GM23338 (cell line): ENCODE measurements around the gene SNAPC4. TPM values are rescaled to one million over a fixed set of nuclear protein-coding genes. Genes with fewer than 3 reads are reported as not detected.

Experiments used
- ATAC-seq: fragments of 200-7000 bp; cut with Tn5 transposase; 3 replicates; pipeline ENCODE4 v1.9.1; 2020
- DNase-seq: peaks from one replicate; pipeline ENCODE4 v3.0.0-alpha.2; 2015; ENCODE audit warnings: low spot score
- H2AFZ ChIP-seq: fragments of 200-600 bp; sonication (generic); 2 replicates; pipeline ENCODE4 v1.8.0; 2016; ENCODE audit warnings: antibody characterized with exemption, mild to moderate bottlenecking, moderate library complexity
- H3F3A ChIP-seq: fragments of 200-600 bp; sonication (generic); replicated peaks from 2 replicates; pipeline ENCODE4 v1.8.0; 2017; ENCODE audit warnings: antibody characterized with exemption, mixed run types, low read depth
- H3K27ac ChIP-seq: fragments of 200-600 bp; sonication (generic); 2 replicates; pipeline ENCODE4 v1.6.1; 2016; ENCODE audit warnings: low read depth
- H3K27me3 ChIP-seq: fragments of 200-600 bp; sonication (generic); 2 replicates; pipeline ENCODE4 v1.8.0; 2016; ENCODE audit warnings: mild to moderate bottlenecking, mixed run types, moderate library complexity; ENCODE audit not compliant: insufficient read depth
- H3K36me3 ChIP-seq: fragments of 200-600 bp; sonication (generic); 2 replicates; pipeline ENCODE4 v1.8.0; 2016; ENCODE audit warnings: mild to moderate bottlenecking; ENCODE audit not compliant: insufficient read depth
- H3K4me1 ChIP-seq: fragments of 200-600 bp; sonication (generic); 2 replicates; pipeline ENCODE4 v1.8.0; 2016; ENCODE audit warnings: mild to moderate bottlenecking, moderate library complexity; ENCODE audit not compliant: insufficient read depth
- H3K4me2 ChIP-seq: fragments of 200-600 bp; sonication (generic); 2 replicates; pipeline ENCODE4 v1.7.1; 2017; ENCODE audit warnings: mixed run types
- H3K4me3 ChIP-seq: fragments of 200-600 bp; sonication (generic); 2 replicates; pipeline ENCODE4 v1.6.1; 2016; ENCODE audit warnings: mixed run types
- H3K79me2 ChIP-seq: fragments of 200-600 bp; sonication (generic); replicated peaks from 2 replicates; pipeline ENCODE4 v1.8.0; 2017; ENCODE audit warnings: mild to moderate bottlenecking; ENCODE audit not compliant: insufficient read depth
- H3K9me2 ChIP-seq: fragments of 200-600 bp; sonication (generic); 2 replicates; pipeline ENCODE4 v1.8.0; 2017; ENCODE audit not compliant: insufficient read depth
- H4K20me1 ChIP-seq: fragments of 200-600 bp; sonication (generic); replicated peaks from 2 replicates; pipeline ENCODE4 v1.8.0; 2017; ENCODE audit warnings: mild to moderate bottlenecking; ENCODE audit not compliant: insufficient read depth
- H3K27ac Mint-ChIP-seq: 2 replicates; pipeline ENCODE4 v1.8.0; 2020; ENCODE audit warnings: inconsistent platforms, mild to moderate bottlenecking, moderate library complexity, mixed read lengths
- H3K27me3 Mint-ChIP-seq: 3 replicates; pipeline ENCODE4 v1.8.0; 2022; ENCODE audit warnings: low read depth, mild to moderate bottlenecking, moderate library complexity, mixed read lengths, inconsistent platforms; ENCODE audit not compliant: insufficient read depth, poor library complexity
- H3K36me3 Mint-ChIP-seq: 3 replicates; pipeline ENCODE4 v1.8.0; 2021; ENCODE audit warnings: low read depth, mild to moderate bottlenecking, inconsistent platforms, moderate library complexity, mixed read lengths
- H3K4me1 Mint-ChIP-seq: 3 replicates; pipeline ENCODE4 v1.8.0; 2020; ENCODE audit warnings: mild to moderate bottlenecking, inconsistent platforms, mixed read lengths
- H3K4me3 Mint-ChIP-seq: 3 replicates; pipeline ENCODE4 v1.8.0; 2021; ENCODE audit warnings: moderate library complexity, mild to moderate bottlenecking, inconsistent platforms, mixed read lengths
- H3K9me3 Mint-ChIP-seq: 3 replicates; pipeline ENCODE4 v1.8.0; 2020; ENCODE audit warnings: moderate library complexity, mild to moderate bottlenecking, inconsistent platforms, mixed read lengths
- CREB1 ChIP-seq: fragments of 250-450 bp; sonication (Bioruptor Pico); IDR thresholded peaks from 2 replicates; pipeline ENCODE4 v1.5.0; 2020; ENCODE audit warnings: low read depth, mild to moderate bottlenecking, moderate library complexity
- EZH2 ChIP-seq: fragments of 200-600 bp; sonication (generic); IDR thresholded peaks from one replicate; pipeline ENCODE4 v1.8.0; 2017; ENCODE audit warnings: antibody characterized with exemption, mild to moderate bottlenecking, low read depth; ENCODE audit not compliant: unreplicated experiment
- EZH2phosphoT487 ChIP-seq: fragments of 200-600 bp; sonication (generic); IDR thresholded peaks from one replicate; pipeline ENCODE4 v1.8.1; 2018; ENCODE audit warnings: antibody characterized with exemption; ENCODE audit not compliant: unreplicated experiment
- JUNB ChIP-seq: IDR thresholded peaks from one replicate; pipeline ENCODE4 v1.6.1; 2016; ENCODE audit warnings: antibody characterized with exemption; ENCODE audit not compliant: unreplicated experiment
- NANOG ChIP-seq: IDR thresholded peaks from 2 replicates; pipeline ENCODE4 v1.6.1; 2016; ENCODE audit warnings: antibody characterized with exemption, borderline replicate concordance
- POLR2AphosphoS5 ChIP-seq: IDR thresholded peaks from 2 replicates; pipeline ENCODE4 v1.6.1; 2016; ENCODE audit warnings: antibody characterized with exemption, low read depth
- STAT1 ChIP-seq: IDR thresholded peaks from one replicate; pipeline ENCODE4 v1.6.1; 2016; ENCODE audit warnings: antibody characterized with exemption; ENCODE audit not compliant: unreplicated experiment
- ZNF114 ChIP-seq: fragments of 250-450 bp; sonication (Bioruptor Pico); IDR thresholded peaks from 2 replicates; pipeline ENCODE4 v1.5.0; 2020; ENCODE audit warnings: mild to moderate bottlenecking, moderate library complexity
- ZNF331 ChIP-seq: fragments of 250-450 bp; sonication (Bioruptor Pico); IDR thresholded peaks from 2 replicates; pipeline ENCODE4 v1.5.0; 2020; ENCODE audit warnings: low read depth, mild to moderate bottlenecking, moderate library complexity
- polyA plus RNA-seq: library from polyadenylated mRNA; unstranded; fragments of >200 nt; fragmentation: Nextera tagmentation; extraction: Ambion mirVana; gene quantifications from 2 replicates; pipeline ENCODE4 v1.2.1, GENCODE V29; 2016
- total RNA-seq: library from RNA; depleted of rRNA; stranded (reverse); fragments of >200 nt; shearing (Covaris generic); gene quantifications from 2 replicates; pipeline ENCODE4 v1.2.3, GENCODE V29; 2014
- TF ChIP-seq, protein P1 (sequence below): IDR thresholded peaks from 2 replicates; pipeline ENCODE4 v1.6.1; 2016; ENCODE audit warnings: antibody characterized with exemption
- TF ChIP-seq, protein P2 (sequence below): fragments of 250-450 bp; sonication (Bioruptor Pico); IDR thresholded peaks from 2 replicates; pipeline ENCODE4 v1.5.0; 2020; ENCODE audit warnings: mild to moderate bottlenecking, moderate library complexity
- TF ChIP-seq, protein P3 (sequence below): IDR thresholded peaks from one replicate; pipeline ENCODE4 v1.6.1; 2018; ENCODE audit warnings: antibody characterized with exemption; ENCODE audit not compliant: unreplicated experiment

Gene SNAPC4
- total and polyA plus RNA-seq, 2 experiments from 2014 or later, result 8.8 to 22.7 TPM

DNA sequence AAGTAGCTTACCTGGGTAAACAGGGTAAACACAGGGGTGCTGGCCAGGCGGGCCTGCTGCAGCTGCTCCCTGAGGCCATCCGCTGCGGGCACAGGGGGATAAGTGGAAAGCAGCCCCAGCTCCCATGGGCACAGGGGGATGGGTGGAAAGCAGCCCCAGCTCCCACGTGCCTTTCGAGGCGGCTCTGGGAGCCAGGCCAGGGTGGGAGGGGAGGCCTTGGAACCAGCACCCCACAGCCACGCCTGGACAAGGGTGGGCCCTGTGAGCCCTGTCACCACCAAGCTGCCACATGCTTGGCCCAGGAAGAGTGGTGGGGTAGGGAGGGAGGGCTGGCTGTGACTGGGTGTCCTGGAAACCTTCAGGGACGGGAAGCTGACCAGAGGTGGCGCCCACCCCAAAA lies 18.7 kb downstream of the SNAPC4 start:
- Histone ChIP-seq H4K20me1 (peaks cover 6% of the 10 kb centered on the region; the same call in 1 of the 2 replicates), H3K4me3 (no peak overlapping the region), H3K36me3 (peaks cover 11% of the 10 kb centered on the region; the same call in 1 of the 2 replicates), H3K4me1 (no peaks in the 10 kb centered on the region), H3K27me3 (no peaks in the 10 kb centered on the region), H3K9me2 (no peaks in the 10 kb centered on the region), H3F3A (0 out of 2 replicates have a peak, but pooled peaks cover 3% of the 10 kb centered on the region), H3K79me2 (no peaks in the 10 kb centered on the region), H3K27ac (no peak overlapping the region), H3K4me2 (no peak overlapping the region), H2AFZ (no peak overlapping the region)
- Mint-ChIP-seq H3K36me3 (peaks cover 37% of the 10 kb centered on the region), H3K9me3 (no peaks in the 10 kb centered on the region), H3K27ac (no peak overlapping the region), H3K27me3 (no peaks in the 10 kb centered on the region), H3K4me1 (no peaks in the 10 kb centered on the region), H3K4me3 (no peak overlapping the region)
- ATAC-seq (no peak), DNase-seq (no peak)
- no peak for TF ChIP-seq CREB1
- TF ChIP-seq, protein P1, sequence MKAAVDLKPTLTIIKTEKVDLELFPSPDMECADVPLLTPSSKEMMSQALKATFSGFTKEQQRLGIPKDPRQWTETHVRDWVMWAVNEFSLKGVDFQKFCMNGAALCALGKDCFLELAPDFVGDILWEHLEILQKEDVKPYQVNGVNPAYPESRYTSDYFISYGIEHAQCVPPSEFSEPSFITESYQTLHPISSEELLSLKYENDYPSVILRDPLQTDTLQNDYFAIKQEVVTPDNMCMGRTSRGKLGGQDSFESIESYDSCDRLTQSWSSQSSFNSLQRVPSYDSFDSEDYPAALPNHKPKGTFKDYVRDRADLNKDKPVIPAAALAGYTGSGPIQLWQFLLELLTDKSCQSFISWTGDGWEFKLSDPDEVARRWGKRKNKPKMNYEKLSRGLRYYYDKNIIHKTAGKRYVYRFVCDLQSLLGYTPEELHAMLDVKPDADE, result no peak
- no peak for TF ChIP-seq STAT1
- TF ChIP-seq NANOG, result no peak
- no peak for TF ChIP-seq ZNF331
- TF ChIP-seq, protein P2, sequence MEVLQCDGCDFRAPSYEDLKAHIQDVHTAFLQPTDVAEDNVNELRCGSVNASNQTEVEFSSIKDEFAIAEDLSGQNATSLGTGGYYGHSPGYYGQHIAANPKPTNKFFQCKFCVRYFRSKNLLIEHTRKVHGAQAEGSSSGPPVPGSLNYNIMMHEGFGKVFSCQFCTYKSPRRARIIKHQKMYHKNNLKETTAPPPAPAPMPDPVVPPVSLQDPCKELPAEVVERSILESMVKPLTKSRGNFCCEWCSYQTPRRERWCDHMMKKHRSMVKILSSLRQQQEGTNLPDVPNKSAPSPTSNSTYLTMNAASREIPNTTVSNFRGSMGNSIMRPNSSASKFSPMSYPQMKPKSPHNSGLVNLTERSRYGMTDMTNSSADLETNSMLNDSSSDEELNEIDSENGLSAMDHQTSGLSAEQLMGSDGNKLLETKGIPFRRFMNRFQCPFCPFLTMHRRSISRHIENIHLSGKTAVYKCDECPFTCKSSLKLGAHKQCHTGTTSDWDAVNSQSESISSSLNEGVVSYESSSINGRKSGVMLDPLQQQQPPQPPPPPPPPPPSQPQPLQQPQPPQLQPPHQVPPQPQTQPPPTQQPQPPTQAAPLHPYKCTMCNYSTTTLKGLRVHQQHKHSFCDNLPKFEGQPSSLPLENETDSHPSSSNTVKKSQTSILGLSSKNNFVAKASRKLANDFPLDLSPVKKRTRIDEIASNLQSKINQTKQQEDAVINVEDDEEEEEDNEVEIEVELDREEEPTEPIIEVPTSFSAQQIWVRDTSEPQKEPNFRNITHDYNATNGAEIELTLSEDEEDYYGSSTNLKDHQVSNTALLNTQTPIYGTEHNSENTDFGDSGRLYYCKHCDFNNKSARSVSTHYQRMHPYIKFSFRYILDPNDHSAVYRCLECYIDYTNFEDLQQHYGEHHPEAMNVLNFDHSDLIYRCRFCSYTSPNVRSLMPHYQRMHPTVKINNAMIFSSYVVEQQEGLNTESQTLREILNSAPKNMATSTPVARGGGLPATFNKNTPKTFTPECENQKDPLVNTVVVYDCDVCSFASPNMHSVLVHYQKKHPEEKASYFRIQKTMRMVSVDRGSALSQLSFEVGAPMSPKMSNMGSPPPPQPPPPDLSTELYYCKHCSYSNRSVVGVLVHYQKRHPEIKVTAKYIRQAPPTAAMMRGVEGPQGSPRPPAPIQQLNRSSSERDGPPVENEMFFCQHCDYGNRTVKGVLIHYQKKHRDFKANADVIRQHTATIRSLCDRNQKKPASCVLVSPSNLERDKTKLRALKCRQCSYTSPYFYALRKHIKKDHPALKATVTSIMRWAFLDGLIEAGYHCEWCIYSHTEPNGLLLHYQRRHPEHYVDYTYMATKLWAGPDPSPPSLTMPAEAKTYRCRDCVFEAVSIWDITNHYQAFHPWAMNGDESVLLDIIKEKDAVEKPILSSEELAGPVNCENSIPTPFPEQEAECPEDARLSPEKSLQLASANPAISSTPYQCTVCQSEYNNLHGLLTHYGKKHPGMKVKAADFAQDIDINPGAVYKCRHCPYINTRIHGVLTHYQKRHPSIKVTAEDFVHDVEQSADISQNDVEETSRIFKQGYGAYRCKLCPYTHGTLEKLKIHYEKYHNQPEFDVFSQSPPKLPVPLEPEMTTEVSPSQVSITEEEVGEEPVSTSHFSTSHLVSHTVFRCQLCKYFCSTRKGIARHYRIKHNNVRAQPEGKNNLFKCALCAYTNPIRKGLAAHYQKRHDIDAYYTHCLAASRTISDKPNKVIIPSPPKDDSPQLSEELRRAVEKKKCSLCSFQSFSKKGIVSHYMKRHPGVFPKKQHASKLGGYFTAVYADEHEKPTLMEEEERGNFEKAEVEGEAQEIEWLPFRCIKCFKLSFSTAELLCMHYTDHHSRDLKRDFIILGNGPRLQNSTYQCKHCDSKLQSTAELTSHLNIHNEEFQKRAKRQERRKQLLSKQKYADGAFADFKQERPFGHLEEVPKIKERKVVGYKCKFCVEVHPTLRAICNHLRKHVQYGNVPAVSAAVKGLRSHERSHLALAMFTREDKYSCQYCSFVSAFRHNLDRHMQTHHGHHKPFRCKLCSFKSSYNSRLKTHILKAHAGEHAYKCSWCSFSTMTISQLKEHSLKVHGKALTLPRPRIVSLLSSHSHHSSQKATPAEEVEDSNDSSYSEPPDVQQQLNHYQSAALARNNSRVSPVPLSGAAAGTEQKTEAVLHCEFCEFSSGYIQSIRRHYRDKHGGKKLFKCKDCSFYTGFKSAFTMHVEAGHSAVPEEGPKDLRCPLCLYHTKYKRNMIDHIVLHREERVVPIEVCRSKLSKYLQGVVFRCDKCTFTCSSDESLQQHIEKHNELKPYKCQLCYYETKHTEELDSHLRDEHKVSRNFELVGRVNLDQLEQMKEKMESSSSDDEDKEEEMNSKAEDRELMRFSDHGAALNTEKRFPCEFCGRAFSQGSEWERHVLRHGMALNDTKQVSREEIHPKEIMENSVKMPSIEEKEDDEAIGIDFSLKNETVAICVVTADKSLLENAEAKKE (CRISPR knock-in tag), result no peak
- TF ChIP-seq, protein P3, sequence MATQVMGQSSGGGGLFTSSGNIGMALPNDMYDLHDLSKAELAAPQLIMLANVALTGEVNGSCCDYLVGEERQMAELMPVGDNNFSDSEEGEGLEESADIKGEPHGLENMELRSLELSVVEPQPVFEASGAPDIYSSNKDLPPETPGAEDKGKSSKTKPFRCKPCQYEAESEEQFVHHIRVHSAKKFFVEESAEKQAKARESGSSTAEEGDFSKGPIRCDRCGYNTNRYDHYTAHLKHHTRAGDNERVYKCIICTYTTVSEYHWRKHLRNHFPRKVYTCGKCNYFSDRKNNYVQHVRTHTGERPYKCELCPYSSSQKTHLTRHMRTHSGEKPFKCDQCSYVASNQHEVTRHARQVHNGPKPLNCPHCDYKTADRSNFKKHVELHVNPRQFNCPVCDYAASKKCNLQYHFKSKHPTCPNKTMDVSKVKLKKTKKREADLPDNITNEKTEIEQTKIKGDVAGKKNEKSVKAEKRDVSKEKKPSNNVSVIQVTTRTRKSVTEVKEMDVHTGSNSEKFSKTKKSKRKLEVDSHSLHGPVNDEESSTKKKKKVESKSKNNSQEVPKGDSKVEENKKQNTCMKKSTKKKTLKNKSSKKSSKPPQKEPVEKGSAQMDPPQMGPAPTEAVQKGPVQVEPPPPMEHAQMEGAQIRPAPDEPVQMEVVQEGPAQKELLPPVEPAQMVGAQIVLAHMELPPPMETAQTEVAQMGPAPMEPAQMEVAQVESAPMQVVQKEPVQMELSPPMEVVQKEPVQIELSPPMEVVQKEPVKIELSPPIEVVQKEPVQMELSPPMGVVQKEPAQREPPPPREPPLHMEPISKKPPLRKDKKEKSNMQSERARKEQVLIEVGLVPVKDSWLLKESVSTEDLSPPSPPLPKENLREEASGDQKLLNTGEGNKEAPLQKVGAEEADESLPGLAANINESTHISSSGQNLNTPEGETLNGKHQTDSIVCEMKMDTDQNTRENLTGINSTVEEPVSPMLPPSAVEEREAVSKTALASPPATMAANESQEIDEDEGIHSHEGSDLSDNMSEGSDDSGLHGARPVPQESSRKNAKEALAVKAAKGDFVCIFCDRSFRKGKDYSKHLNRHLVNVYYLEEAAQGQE, result no peak
- no peak for TF ChIP-seq JUNB
- no peak for TF ChIP-seq EZH2phosphoT487
- no peak for TF ChIP-seq EZH2
- TF ChIP-seq POLR2AphosphoS5, result no peak
- TF ChIP-seq ZNF114 (CRISPR knock-in tag), result no peak
